Measurements from ENCODE around the gene CHMP4B. TPM values are rescaled to one million over a fixed set of nuclear protein-coding genes. Genes with fewer than 3 reads are reported as not detected.

CHMP4B gene
- total and polyA plus RNA-seq, 4 donors: 91.6 to 162 (median 120) TPM

DNA sequence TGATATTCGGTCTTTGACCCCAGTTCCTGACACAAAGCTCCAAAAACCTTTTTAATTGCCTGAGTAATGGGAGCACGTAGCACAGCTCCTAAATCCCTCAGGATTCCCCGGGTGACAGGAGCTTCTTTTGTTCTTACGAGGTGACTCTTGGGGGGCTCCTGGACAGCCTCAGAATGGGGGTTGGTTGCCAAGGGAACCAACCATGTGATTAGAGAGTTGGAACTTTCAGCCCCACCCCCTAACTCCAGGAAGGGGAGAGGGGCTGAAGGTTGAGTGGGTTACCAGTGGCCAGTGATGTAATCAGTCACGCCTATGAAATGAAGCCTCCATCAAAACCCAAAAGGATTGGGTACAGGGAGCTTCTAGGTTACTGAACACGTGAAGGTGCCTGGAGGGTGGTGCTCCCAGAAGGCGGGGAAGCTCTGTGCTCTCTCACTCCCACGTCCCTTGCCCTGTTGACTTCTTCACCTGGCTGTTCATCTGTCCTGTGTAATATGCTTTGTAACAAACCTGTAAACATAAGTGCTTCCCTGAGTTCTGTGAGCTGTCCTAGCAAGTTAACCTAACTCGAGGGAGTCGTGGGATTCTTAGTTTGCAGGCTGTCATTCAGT lies 89.5 kb downstream of the CHMP4B start:
- Histone ChIP-seq H3K9ac (ENCODE audit: insufficient read depth in 1 of 2, low read length in 2 of 2) (no peak overlapping the region), H3K27ac (ENCODE audit: low read depth in 1 of 2, low read length in 1 of 2) (no peak overlapping the region), H3K4me3 (no peak overlapping the region), H3K27me3 (ENCODE audit: control insufficient read depth in 3 of 3, insufficient read depth in 3 of 3, low read length in 2 of 3) (no peaks in the 10 kb centered on the region), H3K4me1 (ENCODE audit: control insufficient read depth in 5 of 5, insufficient read depth in 5 of 5, low read length in 5 of 5) (peaks cover 0 to 3% (median 0%) of the 10 kb centered on the region in 5 donors), H3K9me3 (ENCODE audit: control insufficient read depth in 4 of 4, insufficient read depth in 3 of 4, low read length in 3 of 4) (no peaks in the 10 kb centered on the region), H3K36me3 (ENCODE audit: control insufficient read depth in 4 of 4, insufficient read depth in 4 of 4, low read length in 4 of 4) (no peaks in the 10 kb centered on the region)
- ATAC-seq (ENCODE audit: insufficient read depth, low FRiP score): no peak
- no peak for DNase-seq
- TF ChIP-seq, protein P1, sequence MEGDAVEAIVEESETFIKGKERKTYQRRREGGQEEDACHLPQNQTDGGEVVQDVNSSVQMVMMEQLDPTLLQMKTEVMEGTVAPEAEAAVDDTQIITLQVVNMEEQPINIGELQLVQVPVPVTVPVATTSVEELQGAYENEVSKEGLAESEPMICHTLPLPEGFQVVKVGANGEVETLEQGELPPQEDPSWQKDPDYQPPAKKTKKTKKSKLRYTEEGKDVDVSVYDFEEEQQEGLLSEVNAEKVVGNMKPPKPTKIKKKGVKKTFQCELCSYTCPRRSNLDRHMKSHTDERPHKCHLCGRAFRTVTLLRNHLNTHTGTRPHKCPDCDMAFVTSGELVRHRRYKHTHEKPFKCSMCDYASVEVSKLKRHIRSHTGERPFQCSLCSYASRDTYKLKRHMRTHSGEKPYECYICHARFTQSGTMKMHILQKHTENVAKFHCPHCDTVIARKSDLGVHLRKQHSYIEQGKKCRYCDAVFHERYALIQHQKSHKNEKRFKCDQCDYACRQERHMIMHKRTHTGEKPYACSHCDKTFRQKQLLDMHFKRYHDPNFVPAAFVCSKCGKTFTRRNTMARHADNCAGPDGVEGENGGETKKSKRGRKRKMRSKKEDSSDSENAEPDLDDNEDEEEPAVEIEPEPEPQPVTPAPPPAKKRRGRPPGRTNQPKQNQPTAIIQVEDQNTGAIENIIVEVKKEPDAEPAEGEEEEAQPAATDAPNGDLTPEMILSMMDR (IDR thresholded peaks at IDR 0.05; ENCODE audit: control extremely low read depth, extremely low read depth): no peak
- 60 to 64% methylated on average over 10 of the region's 10 CpGs for WGBS, 2 donors

DNA sequence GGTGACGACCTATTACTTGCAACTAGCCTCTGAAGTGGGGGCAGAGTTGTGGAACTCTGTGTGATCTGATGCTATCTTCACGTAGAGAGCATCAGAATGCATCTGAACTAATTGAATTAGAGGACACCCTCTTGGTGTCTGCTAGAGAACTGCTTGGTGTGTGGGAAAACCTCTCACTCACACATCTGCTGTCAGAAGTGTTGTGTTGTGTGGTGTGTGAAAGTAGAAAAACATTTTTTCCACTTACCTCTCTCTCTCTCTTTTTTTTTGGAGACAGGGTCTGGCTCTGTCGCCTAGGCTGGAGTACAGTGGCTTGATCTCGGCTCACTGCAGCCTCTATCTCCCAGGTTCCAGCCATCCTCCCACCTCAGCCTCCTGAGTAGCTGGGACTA lies 90.0 kb downstream of the CHMP4B start:
- WGBS, 2 donors: 79% methylated on average over 4 of the region's 4 CpGs
- Histone ChIP-seq H3K4me1 (ENCODE audit: control insufficient read depth in 5 of 5, insufficient read depth in 5 of 5, low read length in 5 of 5) (peaks cover 0 to 3% (median 0%) of the 10 kb centered on the region in 5 donors), H3K4me3 (no peak overlapping the region), H3K9ac (ENCODE audit: insufficient read depth in 1 of 2, low read length in 2 of 2) (no peak overlapping the region), H3K27ac (ENCODE audit: low read depth in 1 of 2, low read length in 1 of 2) (no peak overlapping the region), H3K36me3 (ENCODE audit: control insufficient read depth in 4 of 4, insufficient read depth in 4 of 4, low read length in 4 of 4) (no peaks in the 10 kb centered on the region), H3K27me3 (ENCODE audit: control insufficient read depth in 3 of 3, insufficient read depth in 3 of 3, low read length in 2 of 3) (no peaks in the 10 kb centered on the region), H3K9me3 (ENCODE audit: control insufficient read depth in 4 of 4, insufficient read depth in 3 of 4, low read length in 3 of 4) (no peaks in the 10 kb centered on the region)
- TF ChIP-seq, protein P1 (IDR thresholded peaks at IDR 0.05; ENCODE audit: control extremely low read depth, extremely low read depth): no peak
- ATAC-seq (ENCODE audit: insufficient read depth, low FRiP score) (no peak), DNase-seq (no peak)

DNA sequence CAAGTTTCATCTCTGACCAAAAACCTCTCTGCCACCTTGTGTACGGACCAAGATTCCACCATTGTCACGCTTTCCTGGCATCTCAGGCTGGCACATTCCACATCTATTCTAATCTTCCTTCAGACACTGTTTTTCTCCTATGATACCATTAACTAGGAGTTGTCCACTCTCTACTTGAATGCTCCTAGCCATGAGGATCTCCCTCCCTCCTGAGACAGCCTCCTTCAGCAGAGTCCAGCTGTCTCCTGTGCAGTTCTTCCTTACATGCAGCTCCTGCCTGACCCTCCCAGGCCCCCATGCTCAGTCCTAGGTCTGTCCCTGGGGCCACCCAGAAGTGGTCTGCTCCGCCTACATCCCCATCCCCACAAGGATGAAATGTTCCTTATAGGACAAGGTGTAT lies 90.9 kb downstream of the CHMP4B start:
- Histone ChIP-seq H3K27ac (ENCODE audit: low read depth in 1 of 2, low read length in 1 of 2) (no peak overlapping the region), H3K4me3 (no peak overlapping the region), H3K9ac (ENCODE audit: insufficient read depth in 1 of 2, low read length in 2 of 2) (no peak overlapping the region), H3K4me1 (ENCODE audit: control insufficient read depth in 5 of 5, insufficient read depth in 5 of 5, low read length in 5 of 5) (peaks cover 0 to 3% (median 0%) of the 10 kb centered on the region in 5 donors), H3K9me3 (ENCODE audit: control insufficient read depth in 4 of 4, insufficient read depth in 3 of 4, low read length in 3 of 4) (no peaks in the 10 kb centered on the region), H3K36me3 (ENCODE audit: control insufficient read depth in 4 of 4, insufficient read depth in 4 of 4, low read length in 4 of 4) (no peaks in the 10 kb centered on the region), H3K27me3 (ENCODE audit: control insufficient read depth in 3 of 3, insufficient read depth in 3 of 3, low read length in 2 of 3) (no peaks in the 10 kb centered on the region)
- WGBS, 2 donors: 93 to 98% methylated on average over 3 of the region's 3 CpGs
- no peak for DNase-seq
- no peak for ATAC-seq (ENCODE audit: insufficient read depth, low FRiP score)
- TF ChIP-seq, protein P1 (IDR thresholded peaks at IDR 0.05; ENCODE audit: control extremely low read depth, extremely low read depth): no peak

Other genes starting within 250 kb of the CHMP4B start
- gene C20orf144, start 149.0 kb upstream of the CHMP4B start, total RNA-seq: under 1 TPM in 1 of 2 donors, not detected in 1; 0.31 TPM
- under 1 TPM; 0.05 to 0.08 TPM for gene C20orf144, start 149.0 kb upstream of the CHMP4B start, polyA plus RNA-seq
- gene ACTL10, start 144.4 kb upstream of the CHMP4B start, total RNA-seq: 1 to 10 TPM in 1 of 2 donors, under 1 TPM in 1; 0.26 to 3.4 TPM
- 1 to 10 TPM; 1.3 to 3.1 TPM for gene ACTL10, start 144.4 kb upstream of the CHMP4B start, polyA plus RNA-seq
- gene NECAB3, start 136.9 kb upstream of the CHMP4B start, total RNA-seq: 100 to 1,000 TPM in 1 of 2 donors, 10 to 100 TPM in 1; 63.5 to 127 TPM
- 10 to 100 TPM; 21.2 to 80.8 TPM for gene NECAB3, start 136.9 kb upstream of the CHMP4B start, polyA plus RNA-seq
- gene E2F1, start 125.0 kb upstream of the CHMP4B start, total RNA-seq: 10 to 100 TPM in 1 of 2 donors, 1 to 10 TPM in 1; 6.4 to 10.9 TPM
- 10 to 100 TPM in 1 of 2 donors, 1 to 10 TPM in 1; 4.2 to 10.7 TPM for gene E2F1, start 125.0 kb upstream of the CHMP4B start, polyA plus RNA-seq
- gene PXMP4, start 91.0 kb upstream of the CHMP4B start, total RNA-seq: 10 to 100 TPM; 28.9 to 36.8 TPM
- gene PXMP4, start 91.0 kb upstream of the CHMP4B start, polyA plus RNA-seq: 10 to 100 TPM; 10.2 to 24.7 TPM
- 1 to 10 TPM; 2.1 to 3.9 TPM for gene ZNF341, start 79.4 kb upstream of the CHMP4B start, total RNA-seq
- 1 to 10 TPM; 3.0 to 4.3 TPM for gene ZNF341, start 79.4 kb upstream of the CHMP4B start, polyA plus RNA-seq
- gene RALY, start 182.6 kb downstream of the CHMP4B start, total RNA-seq: 100 to 1,000 TPM; 135 to 143 TPM
- gene RALY, start 182.6 kb downstream of the CHMP4B start, polyA plus RNA-seq: 100 to 1,000 TPM; 148 to 157 TPM